MM.1S (cell line): ENCODE measurements around the gene VAC14.

Experiments used
- CTCF ChIP-seq: fragments of 300-600 bp; sonication (generic); IDR thresholded peaks from 2 replicates; pipeline ENCODE4 v1.5.1; 2016; ENCODE audit warnings: antibody characterized with exemption, low read length, mixed read lengths
- EZH2 ChIP-seq: fragments of 300-600 bp; sonication (generic); optimal IDR thresholded peaks from 2 replicates; pipeline ENCODE3; 2017; ENCODE audit warnings: low read depth, mild to moderate bottlenecking, antibody characterized with exemption, low read length, mixed read lengths

DNA sequence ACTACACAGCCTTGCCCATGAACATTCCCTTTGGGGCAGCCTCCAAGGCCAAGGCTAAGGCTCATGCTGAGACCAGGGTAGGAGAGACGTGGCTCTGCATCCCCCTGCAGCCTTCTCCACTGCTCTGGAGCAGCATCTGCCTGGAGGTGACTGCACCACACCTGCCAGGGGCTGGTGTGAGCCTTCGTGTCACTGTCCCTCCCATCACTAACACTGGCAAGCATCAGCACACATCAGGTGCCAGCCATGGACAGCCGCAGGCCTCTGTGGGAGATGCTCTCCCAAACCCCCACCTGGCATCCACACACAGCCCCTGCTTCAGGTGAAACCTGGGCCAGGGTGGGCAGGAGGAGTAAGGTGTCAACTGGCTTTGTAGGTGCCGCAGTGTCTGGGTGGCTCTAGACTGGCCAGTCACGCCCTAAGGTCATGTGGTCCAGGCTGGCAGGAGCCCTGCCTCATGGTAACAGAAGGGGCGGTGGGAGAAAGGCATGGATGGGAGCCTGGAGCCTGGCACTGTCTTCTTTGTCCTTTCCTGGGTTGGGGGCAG lies 97.0 kb downstream of the VAC14 start:
- TF ChIP-seq CTCF (no peak), EZH2 (no peak)
